GM19438 (cell line): ENCODE measurements around the gene TMEM95.

Experiments used
- ATAC-seq: cut with Tn5 transposase; IDR thresholded peaks from one replicate; pipeline ENCODE4 v1.9.1; 2021; ENCODE audit warnings: low read depth; ENCODE audit not compliant: unreplicated experiment

TMEM95 gene

DNA sequence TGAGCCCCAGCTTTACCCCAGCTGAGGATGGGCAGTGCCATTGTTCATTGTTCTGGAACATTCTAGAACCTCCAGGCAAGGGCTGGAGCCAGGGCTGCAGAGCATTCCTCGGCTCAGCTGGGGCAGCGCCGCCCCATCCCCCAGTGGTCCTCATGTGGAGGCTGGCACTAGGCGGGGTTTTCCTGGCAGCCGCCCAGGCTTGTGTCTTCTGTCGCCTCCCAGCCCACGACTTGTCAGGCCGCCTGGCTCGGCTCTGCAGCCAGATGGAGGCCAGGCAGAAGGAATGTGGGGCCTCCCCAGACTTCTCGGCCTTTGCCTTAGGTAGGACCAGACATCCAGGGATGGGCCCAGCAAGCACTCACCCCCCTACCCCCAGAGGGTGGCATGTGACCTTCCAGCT is at the start of gene TMEM95:
TSS of gene TMEM95 (plus strand) at position 104 of the 400 bp plus-strand sequence. CDS start at position 153, 49 bp downstream.
- ATAC-seq: no peak

- peak; percentile 63 for ATAC-seq
Measured at GRCh38 chr17:7306911-7307685, 47.9 kb upstream of the TMEM95 start, which contains the start of gene EIF5A. EIF5A (plus strand) TSS chr17:7307628; CDS start chr17:7309636, 2,008 bp downstream.

DNA sequence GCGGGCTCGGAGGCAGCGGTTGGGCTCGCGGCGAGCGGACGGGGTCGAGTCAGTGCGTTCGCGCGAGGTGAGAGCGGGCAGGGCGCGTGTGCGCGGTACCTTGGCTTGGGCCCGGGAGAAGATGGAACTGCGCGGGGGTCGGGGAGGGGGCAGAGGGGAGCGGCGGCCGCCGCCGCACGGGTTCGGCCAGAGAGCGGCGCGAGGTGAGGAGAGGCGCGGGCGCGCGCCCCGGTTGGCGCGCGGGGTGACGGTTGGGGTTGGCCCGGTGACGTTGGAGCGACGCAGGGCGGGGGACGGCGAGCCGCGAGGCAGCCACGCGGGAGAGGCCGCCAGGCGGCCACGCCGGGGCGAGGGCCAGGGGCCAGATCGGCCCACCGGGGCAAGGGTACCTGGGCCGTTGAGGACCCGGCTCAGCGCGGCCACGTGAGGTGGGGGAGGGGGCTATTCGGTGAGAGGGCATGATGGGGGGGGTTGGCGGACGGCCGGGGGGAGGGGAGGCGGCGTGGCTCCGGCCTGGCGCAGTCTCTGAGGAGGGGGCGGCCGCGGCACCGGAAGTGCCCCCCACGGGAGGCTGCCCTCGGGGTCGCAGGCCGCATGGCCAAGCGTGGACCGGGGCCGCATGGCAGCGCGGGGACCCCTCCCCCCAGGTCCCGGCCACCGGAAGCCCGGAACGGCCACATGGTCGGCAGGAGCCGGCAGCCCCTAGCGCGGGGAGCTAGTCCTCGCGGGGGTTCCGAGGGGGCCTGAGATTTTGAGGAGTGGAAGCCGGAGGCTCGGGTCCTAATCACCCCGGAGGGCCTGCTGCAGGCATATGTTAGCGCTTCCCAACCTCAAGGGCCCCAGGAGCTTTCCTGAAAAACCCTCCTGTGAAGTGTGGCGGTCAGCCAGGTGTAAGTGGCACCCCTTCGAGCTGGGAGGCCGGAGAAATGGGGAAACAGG is 47.0 kb upstream of the TMEM95 start:
- ATAC-seq: no peak

GRCh38 chr17:7308625-7309433 is 46.1 kb upstream of the TMEM95 start:
- ATAC-seq: no peak

- no peak for ATAC-seq
Measured at GRCh38 chr17:7309628-7310027, 45.3 kb upstream of the TMEM95 start.

GRCh38 chr17:7311110-7311705 is 43.7 kb upstream of the TMEM95 start:
- no peak for ATAC-seq

DNA sequence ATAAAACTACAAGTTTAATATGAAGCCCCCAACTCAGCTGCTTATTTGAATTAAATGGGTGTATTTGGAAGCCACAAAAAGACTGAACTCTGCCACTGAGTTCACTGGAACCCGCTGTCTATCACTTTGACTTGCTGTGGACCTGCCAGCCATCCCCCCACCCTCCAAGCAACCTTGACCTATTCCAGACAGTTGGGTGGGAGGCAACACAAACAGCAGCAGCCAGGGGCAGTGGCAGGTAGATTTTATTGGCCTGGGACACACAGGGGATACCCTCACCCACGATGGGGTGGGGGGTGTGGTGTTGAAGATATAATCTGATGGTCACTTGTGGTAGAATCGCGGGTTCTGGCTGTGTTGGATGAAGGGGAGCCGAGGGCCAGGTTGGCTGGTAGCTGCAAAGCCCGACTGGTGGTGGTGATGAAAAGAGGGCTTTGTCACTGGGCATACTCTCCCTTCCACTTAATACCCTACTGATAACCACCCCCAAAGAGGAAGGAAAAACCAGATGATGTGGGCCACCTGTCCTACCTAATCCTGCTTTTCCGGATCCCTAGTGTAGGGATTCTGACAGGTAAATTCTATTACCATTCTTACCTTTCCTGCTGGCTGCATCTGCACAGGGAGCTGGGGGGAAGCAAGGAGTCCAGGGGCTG is 42.4 kb upstream of the TMEM95 start:
- no peak for ATAC-seq

- ATAC-seq: no peak
Measured at GRCh38 chr17:7313088-7313889, 41.7 kb upstream of the TMEM95 start.

DNA sequence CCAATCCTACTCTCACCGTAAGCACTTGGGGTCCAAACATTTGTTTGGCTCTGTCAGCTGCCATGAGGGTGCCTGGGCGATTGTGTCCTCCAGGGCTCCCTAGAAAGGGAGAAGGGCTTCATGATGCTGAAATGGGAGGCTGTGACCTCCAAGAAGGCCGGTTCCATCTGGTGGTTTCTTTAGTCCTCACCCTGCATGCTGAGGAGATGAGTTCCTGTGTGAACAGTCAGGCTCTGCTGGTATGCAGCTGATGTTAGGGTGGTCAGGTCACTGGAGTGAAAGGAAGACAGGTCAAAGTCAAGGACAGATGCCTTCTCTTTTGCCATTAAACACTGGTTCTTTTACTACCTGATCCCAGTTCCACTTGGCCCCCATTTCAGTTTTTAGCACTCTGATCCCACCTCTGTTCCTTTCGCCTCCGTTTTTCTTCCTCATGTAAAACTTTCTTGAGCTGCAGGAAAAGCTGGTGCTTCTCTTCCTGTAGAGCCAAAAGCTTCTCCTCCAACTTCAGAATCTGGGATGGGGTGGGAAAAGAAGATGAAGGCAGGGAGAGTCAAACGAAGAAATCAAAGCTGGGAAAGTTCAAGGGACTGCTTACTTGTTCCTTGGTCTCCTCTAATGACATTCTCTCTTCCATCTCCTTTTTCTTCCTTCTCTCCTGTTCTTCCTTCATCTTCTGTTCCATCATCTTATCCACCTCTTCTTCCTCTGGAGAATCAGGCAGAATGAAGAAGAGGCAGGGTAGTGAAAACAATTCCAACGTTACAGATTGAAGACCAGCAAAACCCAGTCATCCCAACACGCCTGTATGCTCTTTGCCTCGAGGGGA is 40.9 kb upstream of the TMEM95 start:
- no peak for ATAC-seq

- peak; percentile 70 for ATAC-seq
Measured at GRCh38 chr17:7314719-7315569, 40.0 kb upstream of the TMEM95 start, which contains the start of gene GPS2. GPS2 (minus strand) TSS chr17:7315360; CDS start chr17:7315052, 308 bp downstream.

GRCh38 chr17:7315570-7316235 is 39.3 kb upstream of the TMEM95 start:
- ATAC-seq: no peak

GRCh38 chr17:7317161-7317803 is 37.7 kb upstream of the TMEM95 start:
- ATAC-seq: no peak

DNA sequence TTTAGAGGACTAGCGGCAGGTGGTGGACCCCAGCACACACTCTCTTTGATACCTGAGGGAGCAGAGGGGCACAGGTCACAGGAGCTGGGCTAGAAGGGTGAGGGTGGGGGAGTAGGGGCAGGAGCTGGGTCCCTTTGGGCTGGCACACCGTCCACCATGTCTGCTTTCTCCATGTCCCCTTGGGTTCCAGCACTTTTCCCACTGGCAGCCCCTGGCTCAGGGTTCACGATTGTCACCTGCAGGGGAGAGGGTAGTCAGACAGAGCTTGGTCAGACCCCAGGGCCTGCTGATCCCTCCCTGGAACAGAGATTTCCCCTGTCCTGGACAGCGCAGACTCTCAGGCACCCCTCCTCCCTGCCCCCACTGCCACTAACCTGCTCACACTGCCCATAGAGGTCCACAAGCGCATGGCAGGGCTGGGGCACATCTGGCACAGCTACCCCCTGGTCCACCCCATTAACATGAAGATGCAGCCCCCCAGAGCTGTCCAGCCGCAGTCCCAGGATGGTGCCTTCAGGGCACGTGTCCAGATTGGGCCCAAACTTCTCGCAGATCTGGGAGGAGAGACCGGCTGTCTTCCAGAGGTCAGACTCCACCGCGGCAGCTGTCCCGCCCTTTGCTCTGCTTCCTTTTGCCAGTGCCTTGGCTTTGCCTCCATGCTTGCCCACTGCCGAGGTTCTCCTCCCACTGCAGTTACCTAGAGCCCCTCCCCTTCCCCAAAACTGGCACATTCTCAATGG is 36.7 kb upstream of the TMEM95 start:
- no peak for ATAC-seq

GRCh38 chr17:7321466-7321865 is 33.5 kb upstream of the TMEM95 start:
- ATAC-seq: no peak

DNA sequence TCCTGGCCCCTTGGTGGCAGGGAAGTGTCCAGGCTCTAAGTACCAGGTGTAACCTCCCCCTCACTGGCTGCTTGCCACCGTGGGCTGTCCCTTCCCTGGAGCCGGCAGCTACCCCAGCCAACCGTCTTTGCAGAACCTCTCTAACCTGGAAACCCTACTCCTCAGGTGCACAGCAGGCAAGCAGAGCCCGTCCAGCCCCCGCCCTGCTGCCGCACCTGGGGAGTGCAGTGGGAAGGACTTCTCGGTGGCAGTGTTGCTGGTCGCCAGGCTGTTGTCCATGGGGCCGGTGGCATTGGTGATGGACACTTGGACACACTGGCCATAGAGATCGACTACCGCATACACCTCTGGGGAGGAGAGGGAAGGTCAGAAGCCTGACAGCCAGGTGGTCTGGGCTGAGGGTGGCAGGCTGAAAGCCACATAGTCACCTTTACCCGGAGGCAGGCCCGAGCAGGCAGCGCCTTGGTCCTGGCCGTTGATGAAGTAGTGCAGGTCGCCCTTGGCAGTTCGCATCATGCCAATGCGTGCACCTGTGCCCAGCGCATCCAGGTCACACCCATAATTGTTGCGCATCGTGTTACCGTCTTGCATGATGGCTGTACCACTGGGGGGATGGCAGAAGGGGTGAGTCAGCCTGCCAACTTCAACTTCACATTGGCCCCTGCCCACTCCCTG is 32.3 kb upstream of the TMEM95 start:
- no peak for ATAC-seq
